Gastrocnemius medialis (tissue), 4 donors: Measurements from ENCODE around the gene POLR2A. TPM values are rescaled to one million over a fixed set of nuclear protein-coding genes. Genes with fewer than 3 reads are reported as not detected.

Experiments used
- ATAC-seq, 2 donors: fragments of 150-250 bp; one replicate each; pipeline ENCODE4 v1.9.1; 2016
- DNase-seq, 2 donors: peaks; one replicate each; pipeline ENCODE4 v3.0.0-alpha.2; 2019
- H3K27ac ChIP-seq, 4 donors: fragments of 200-600 bp; sonication (generic); 1 replicate in 1 of 4; 2 replicates in 3 of 4; pipeline ENCODE4 v1.5.1; 2016 to 2018; ENCODE audit warnings: mild to moderate bottlenecking in 2 of 4, moderate library complexity in 1 of 4
- H3K27me3 ChIP-seq, 3 donors: fragments of 200-600 bp; sonication (generic) in 2 of 3; 1 replicate in 1 of 3; 2 replicates in 2 of 3; pipeline versions ENCODE4 v1.5.1 to v1.6.0; 2016 to 2019; ENCODE audit warnings: mild to moderate bottlenecking in 1 of 3, moderate library complexity in 1 of 3
- H3K36me3 ChIP-seq, 2 donors: fragments of 200-600 bp; sonication (generic) in 1 of 2; one replicate each; pipeline ENCODE4 v1.5.1; 2017 to 2018
- H3K4me1 ChIP-seq, 2 donors: fragments of 200-600 bp; sonication (generic) in 1 of 2; one replicate each; pipeline ENCODE4 v1.5.1; 2016 to 2017; ENCODE audit warnings: mild to moderate bottlenecking in 2 of 2
- H3K4me3 ChIP-seq, 4 donors: fragments of 200-600 bp; sonication (generic) in 3 of 4; 1 replicate in 1 of 4; 2 replicates in 3 of 4; pipeline ENCODE4 v1.5.1; 2016 to 2019; ENCODE audit warnings: mild to moderate bottlenecking in 2 of 4
- H3K9me3 ChIP-seq, 3 donors: fragments of 200-600 bp; sonication (generic) in 2 of 3; 1 replicate in 1 of 3; 2 replicates in 2 of 3; pipeline ENCODE4 v1.5.1; 2016 to 2019
- CTCF ChIP-seq, 5 experiments: fragments of 450-650 bp in 3 of 5; fragments of 200-600 bp in 2 of 5; sonication (generic) in 2 of 5; IDR thresholded peaks in 4 of 5; conservative IDR thresholded peaks in 1 of 5; 1 replicate in 4 of 5; 2 replicates in 1 of 5; pipeline ENCODE4 v1.5.1; 2016 to 2019; ENCODE audit warnings: antibody characterized with exemption in 5 of 5, mild to moderate bottlenecking in 3 of 5, moderate library complexity in 3 of 5
- POLR2A ChIP-seq, 2 donors: fragments of 450-650 bp; IDR thresholded peaks; one replicate each; pipeline ENCODE4 v1.6.1; 2017; ENCODE audit warnings: antibody characterized with exemption in 2 of 2, mild to moderate bottlenecking in 2 of 2, moderate library complexity in 2 of 2
- in situ Hi-C, 4 donors: fragments of 200-750 bp; cut with MboI; loops; one replicate each; pipeline versions ENCODE4 v1.15.0 to v1.8.0; 2017; ENCODE audit warnings: low sequenced_read_pairs in 4 of 4
- intact Hi-C: fragments of 100-400 bp; cut with DNase I; formaldehyde crosslinking; loops from one replicate; pipeline ENCODE4 v1.15.1; 2023; ENCODE audit warnings: low total_unique reads
- total RNA-seq, 4 donors: library from RNA; depleted of rRNA; stranded (reverse); fragments of >200 nt; gene quantifications; one replicate each; pipeline versions ENCODE4 v1.1.0 to v1.2.3, GENCODE V29; 2016

The POLR2A gene
- total RNA-seq, 4 donors from 2014 or later, result 20.3 to 56.9 (median 39.3) TPM

- in situ Hi-C loops (loop anchor here in 1 of 4 donors (25.0 kb wide), 1 partner anchor 179 kb away; the partner anchor contains the start of genes KCTD11 and TMEM95), intact Hi-C loops (no loop called here)
- ATAC-seq (no peak), DNase-seq (no peak)
- Histone ChIP-seq H3K9me3 (no peaks in the 10 kb centered on the region), H3K36me3 (no peaks in the 10 kb centered on the region), H3K4me1 (no peaks in the 10 kb centered on the region), H3K4me3 (no peak overlapping the region), H3K27ac (no peak overlapping the region), H3K27me3 (no peaks in the 10 kb centered on the region)
- TF ChIP-seq POLR2A (IDR thresholded peaks at IDR 0.05) (no peak), CTCF (IDR thresholded peaks at IDR 0.05 in 4 of 5, conservative IDR thresholded peaks at IDR 0.05 in 1 of 5) (no peak)
Measured at GRCh38 chr17:7541074-7541621, 57.0 kb downstream of the POLR2A start.

GRCh38 chr17:7544911-7545310 is 60.7 kb downstream of the POLR2A start:
- no peaks in the 10 kb centered on the region for H3K36me3 ChIP-seq
- TF ChIP-seq POLR2A (IDR thresholded peaks at IDR 0.05), result no peak
- TF ChIP-seq CTCF (IDR thresholded peaks at IDR 0.05 in 4 of 5, conservative IDR thresholded peaks at IDR 0.05 in 1 of 5), result no peak
- H3K4me3 ChIP-seq, result no peak overlapping the region
- no peak for ATAC-seq
- in situ Hi-C loops, result loop anchor here in 1 of 4 donors (25.0 kb wide), 1 partner anchor 183 kb away; the partner anchor contains the start of genes KCTD11 and TMEM95
- no peak for DNase-seq
- no peaks in the 10 kb centered on the region for H3K9me3 ChIP-seq
- peak overlapping the region in 1 of 4 donors; percentile 43 for H3K27ac ChIP-seq
- no peaks in the 10 kb centered on the region for H3K27me3 ChIP-seq
- H3K4me1 ChIP-seq, result peaks cover 4 to 13% of the 10 kb centered on the region in 2 donors
- intact Hi-C loops, result no loop called here

GRCh38 chr17:7548585-7549400 is 64.6 kb downstream of the POLR2A start, which contains the start of gene TNFSF12:
TNFSF12 (plus strand) TSS chr17:7549058; CDS start chr17:7549154, 96 bp downstream.
- peak within 1 kb of the TSS; percentile 62 to 81 (median 76) for H3K27ac ChIP-seq
- intact Hi-C loops (no loop called here), in situ Hi-C loops (loop anchor here in 1 of 4 donors (25.0 kb wide), 1 partner anchor 186 kb away; the partner anchor contains the start of genes KCTD11 and TMEM95)
- peaks cover 4 to 13% of the 10 kb centered on the region in 2 donors for H3K4me1 ChIP-seq
- peak; percentile 68 to 71 for ATAC-seq
- DNase-seq, result peak; percentile 35 to 41
- TF ChIP-seq CTCF (IDR thresholded peaks at IDR 0.05 in 4 of 5, conservative IDR thresholded peaks at IDR 0.05 in 1 of 5) (peak in 2 of 5 experiments; percentile 17 to 39), POLR2A (IDR thresholded peaks at IDR 0.05) (peak in 1 of 2 donors; percentile 28)
- H3K27me3 ChIP-seq, result no peaks in the 10 kb centered on the region
- H3K36me3 ChIP-seq, result no peaks in the 10 kb centered on the region
- peak within 1 kb of the TSS; percentile 62 to 85 (median 66) for H3K4me3 ChIP-seq
- no peaks in the 10 kb centered on the region for H3K9me3 ChIP-seq

Other genes with a start within 250 kb of the POLR2A start
- gene DVL2, start 249.8 kb upstream of the POLR2A start, total RNA-seq, result 10 to 100 TPM; 15.5 to 22.6 (median 20.5) TPM
- 10 to 100 TPM; 16.9 to 31.8 (median 24.1) TPM for gene PHF23, start 244.9 kb upstream of the POLR2A start, total RNA-seq
- gene GABARAP, start 241.9 kb upstream of the POLR2A start, total RNA-seq, result 100 to 1,000 TPM; 207 to 626 (median 258) TPM
- 100 to 1,000 TPM in 3 of 4 donors, 10 to 100 TPM in 1; 71.5 to 150 (median 111) TPM for gene CTDNEP1, start 232.6 kb upstream of the POLR2A start, total RNA-seq
- gene ELP5, start 232.2 kb upstream of the POLR2A start, total RNA-seq, result 10 to 100 TPM; 13.3 to 52.7 (median 26.7) TPM
- 1 to 10 TPM in 1 of 4 donors, under 1 TPM in 1, not detected in 2; 0.46 to 5.1 TPM for gene CLDN7, start 221.9 kb upstream of the POLR2A start, total RNA-seq
- 100 to 1,000 TPM; 148 to 310 (median 227) TPM for gene SLC2A4, start 202.6 kb upstream of the POLR2A start, total RNA-seq
- gene YBX2, start 189.7 kb upstream of the POLR2A start, total RNA-seq, result 1 to 10 TPM in 1 of 4 donors, under 1 TPM in 2, not detected in 1; 0.42 to 2.2 (median 0.46) TPM
- gene EIF5A, start 176.7 kb upstream of the POLR2A start, total RNA-seq, result 100 to 1,000 TPM; 115 to 384 (median 273) TPM
- 100 to 1,000 TPM; 135 to 240 (median 169) TPM for gene GPS2, start 169.0 kb upstream of the POLR2A start, total RNA-seq
- 10 to 100 TPM; 21.8 to 26.7 (median 23.5) TPM for gene NEURL4, start 155.0 kb upstream of the POLR2A start, total RNA-seq
- gene ACAP1, start 147.8 kb upstream of the POLR2A start, total RNA-seq, result 10 to 100 TPM in 1 of 4 donors, 1 to 10 TPM in 1, under 1 TPM in 2; 0.22 to 16.3 (median 1.7) TPM
- 1 to 10 TPM; 3.6 to 7.0 (median 4.6) TPM for gene KCTD11, start 132.2 kb upstream of the POLR2A start, total RNA-seq
- not detected for gene TMEM95, start 129.2 kb upstream of the POLR2A start, total RNA-seq
- 1 to 10 TPM in 1 of 4 donors, under 1 TPM in 1, not detected in 2; 0.13 to 2.2 TPM for gene TNK1, start 103.3 kb upstream of the POLR2A start, total RNA-seq
- gene PLSCR3, start 89.8 kb upstream of the POLR2A start, total RNA-seq, result 10 to 100 TPM in 3 of 4 donors, 1 to 10 TPM in 1; 8.9 to 20.3 (median 14.4) TPM
- 10 to 100 TPM; 28.9 to 65.6 (median 50.2) TPM for gene TMEM256, start 80.3 kb upstream of the POLR2A start, total RNA-seq
- 1 to 10 TPM; 4.2 to 6.6 (median 4.4) TPM for gene NLGN2, start 76.5 kb upstream of the POLR2A start, total RNA-seq
- not detected for gene SPEM1, start 64.0 kb upstream of the POLR2A start, total RNA-seq
- gene SPEM2, start 58.8 kb upstream of the POLR2A start, total RNA-seq, result not detected
- gene SPEM3, start 55.5 kb upstream of the POLR2A start, total RNA-seq, result not detected
- 1 to 10 TPM in 3 of 4 donors, under 1 TPM in 1; 0.92 to 3.9 (median 2.3) TPM for gene TMEM102, start 48.9 kb upstream of the POLR2A start, total RNA-seq
- gene FGF11, start 44.9 kb upstream of the POLR2A start, total RNA-seq, result 1 to 10 TPM; 1.2 to 7.4 (median 4.1) TPM
- 100 to 1,000 TPM in 2 of 4 donors, 10 to 100 TPM in 2; 82.3 to 202 (median 101) TPM for gene CHRNB1, start 39.3 kb upstream of the POLR2A start, total RNA-seq
- 10 to 100 TPM; 24.2 to 43.1 (median 31.2) TPM for gene ZBTB4, start 4.7 kb upstream of the POLR2A start, total RNA-seq
- not detected for gene SLC35G6, start 2.9 kb upstream of the POLR2A start, total RNA-seq
- gene TNFSF12, start 64.7 kb downstream of the POLR2A start, total RNA-seq, result 10 to 100 TPM in 3 of 4 donors, 1 to 10 TPM in 1; 7.9 to 26.1 (median 16.9) TPM
- 1 to 10 TPM; 2.8 to 8.4 (median 5.0) TPM for gene TNFSF13, start 74.4 kb downstream of the POLR2A start, total RNA-seq
- gene SENP3, start 77.6 kb downstream of the POLR2A start, total RNA-seq, result 10 to 100 TPM; 63.6 to 71.5 (median 68.8) TPM
- gene CD68, start 95.3 kb downstream of the POLR2A start, total RNA-seq, result 10 to 100 TPM; 10.1 to 66.5 (median 20.3) TPM
- gene MPDU1, start 99.5 kb downstream of the POLR2A start, total RNA-seq, result 100 to 1,000 TPM in 2 of 4 donors, 10 to 100 TPM in 2; 55.9 to 157 (median 101) TPM
- gene SOX15, start 105.7 kb downstream of the POLR2A start, total RNA-seq, result 1 to 10 TPM in 2 of 4 donors, under 1 TPM in 1, not detected in 1; 0.66 to 1.3 (median 1.1) TPM
- gene FXR2, start 130.5 kb downstream of the POLR2A start, total RNA-seq, result 100 to 1,000 TPM; 100 to 174 (median 140) TPM
- 10 to 100 TPM; 38.4 to 79.4 (median 60.4) TPM for gene SAT2, start 143.5 kb downstream of the POLR2A start, total RNA-seq
- gene SHBG, start 145.8 kb downstream of the POLR2A start, total RNA-seq, result not detected
- gene ATP1B2, start 166.6 kb downstream of the POLR2A start, total RNA-seq, result under 1 TPM; 0.10 to 0.81 (median 0.21) TPM
- gene TP53, start 203.1 kb downstream of the POLR2A start, total RNA-seq, result 10 to 100 TPM; 14.1 to 17.0 (median 15.4) TPM
- gene WRAP53, start 204.1 kb downstream of the POLR2A start, total RNA-seq, result 1 to 10 TPM; 2.6 to 5.8 (median 3.7) TPM
- gene EFNB3, start 220.8 kb downstream of the POLR2A start, total RNA-seq, result under 1 TPM in 3 of 4 donors, not detected in 1; 0.13 to 0.46 (median 0.31) TPM
- not detected for gene DNAH2, start 233.4 kb downstream of the POLR2A start, total RNA-seq